Gastrocnemius medialis (tissue), 4 donors: ENCODE measurements around the gene TFDP1. TPM values are rescaled to one million over a fixed set of nuclear protein-coding genes. Genes with fewer than 3 reads are reported as not detected.

Experiments
- ATAC-seq, 2 donors: fragments of 150-250 bp; one replicate each; pipeline ENCODE4 v1.9.1; 2016
- DNase-seq, 2 donors: peaks; one replicate each; pipeline ENCODE4 v3.0.0-alpha.2; 2019
- H3K27ac ChIP-seq, 4 donors: fragments of 200-600 bp; sonication (generic); 1 replicate in 1 of 4; 2 replicates in 3 of 4; pipeline ENCODE4 v1.5.1; 2016 to 2018; ENCODE audit warnings: mild to moderate bottlenecking in 2 of 4, moderate library complexity in 1 of 4
- H3K27me3 ChIP-seq, 3 donors: fragments of 200-600 bp; sonication (generic) in 2 of 3; 1 replicate in 1 of 3; 2 replicates in 2 of 3; pipeline versions ENCODE4 v1.5.1 to v1.6.0; 2016 to 2019; ENCODE audit warnings: mild to moderate bottlenecking in 1 of 3, moderate library complexity in 1 of 3
- H3K36me3 ChIP-seq, 2 donors: fragments of 200-600 bp; sonication (generic) in 1 of 2; one replicate each; pipeline ENCODE4 v1.5.1; 2017 to 2018
- H3K4me1 ChIP-seq, 2 donors: fragments of 200-600 bp; sonication (generic) in 1 of 2; one replicate each; pipeline ENCODE4 v1.5.1; 2016 to 2017; ENCODE audit warnings: mild to moderate bottlenecking in 2 of 2
- H3K4me3 ChIP-seq, 4 donors: fragments of 200-600 bp; sonication (generic) in 3 of 4; 1 replicate in 1 of 4; 2 replicates in 3 of 4; pipeline ENCODE4 v1.5.1; 2016 to 2019; ENCODE audit warnings: mild to moderate bottlenecking in 2 of 4
- H3K9me3 ChIP-seq, 3 donors: fragments of 200-600 bp; sonication (generic) in 2 of 3; 1 replicate in 1 of 3; 2 replicates in 2 of 3; pipeline ENCODE4 v1.5.1; 2016 to 2019
- POLR2A ChIP-seq, 2 donors: fragments of 450-650 bp; IDR thresholded peaks; one replicate each; pipeline ENCODE4 v1.6.1; 2017; ENCODE audit warnings: antibody characterized with exemption in 2 of 2, mild to moderate bottlenecking in 2 of 2, moderate library complexity in 2 of 2
- in situ Hi-C, 4 donors: fragments of 200-750 bp; cut with MboI; loops; one replicate each; pipeline versions ENCODE4 v1.15.0 to v1.8.0; 2017; ENCODE audit warnings: low sequenced_read_pairs in 4 of 4
- intact Hi-C: fragments of 100-400 bp; cut with DNase I; formaldehyde crosslinking; loops from one replicate; pipeline ENCODE4 v1.15.1; 2023; ENCODE audit warnings: low total_unique reads
- total RNA-seq, 4 donors: library from RNA; depleted of rRNA; stranded (reverse); fragments of >200 nt; gene quantifications; one replicate each; pipeline versions ENCODE4 v1.1.0 to v1.2.3, GENCODE V29; 2016
- TF ChIP-seq, protein P1 (sequence below), 5 experiments: fragments of 450-650 bp in 3 of 5; fragments of 200-600 bp in 2 of 5; sonication (generic) in 2 of 5; IDR thresholded peaks in 4 of 5; conservative IDR thresholded peaks in 1 of 5; 1 replicate in 4 of 5; 2 replicates in 1 of 5; pipeline ENCODE4 v1.5.1; 2016 to 2019; ENCODE audit warnings: antibody characterized with exemption in 5 of 5, mild to moderate bottlenecking in 3 of 5, moderate library complexity in 3 of 5

The TFDP1 gene
- total RNA-seq, 4 donors from 2014 or later = 14.9 to 35.4 (median 29.1) TPM

DNA sequence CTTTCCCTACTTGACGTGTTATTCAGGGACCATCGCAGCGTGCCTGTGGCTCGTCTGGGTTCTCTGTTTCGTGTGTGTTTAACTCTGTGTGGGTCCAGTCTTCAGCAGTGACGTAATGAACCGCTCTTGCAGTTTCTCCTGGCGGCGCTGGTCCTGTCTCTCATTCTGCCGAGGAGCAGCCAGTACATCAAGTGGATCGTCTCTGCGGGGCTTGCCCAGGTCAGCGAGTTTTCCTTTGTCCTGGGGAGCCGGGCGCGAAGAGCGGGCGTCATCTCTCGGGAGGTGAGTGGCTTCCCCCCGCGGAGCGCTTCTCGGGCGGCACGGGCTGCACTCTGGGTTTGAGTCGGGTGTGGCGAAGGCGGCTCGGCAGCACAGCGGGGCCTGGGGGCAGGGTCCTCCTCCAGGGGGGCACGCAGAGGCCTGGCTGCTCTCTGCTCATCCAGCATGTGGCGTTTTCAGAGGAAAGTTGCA is 36.3 kb upstream of the TFDP1 start:
- peaks cover 0 to 13% of the 10 kb centered on the region in 2 donors for H3K4me1 ChIP-seq
- H3K9me3 ChIP-seq = no peaks in the 10 kb centered on the region
- intact Hi-C loops (no loop called here), in situ Hi-C loops (no loop called here)
- H3K36me3 ChIP-seq = peaks cover 0 to 9% of the 10 kb centered on the region in 2 donors
- TF ChIP-seq, protein P1, sequence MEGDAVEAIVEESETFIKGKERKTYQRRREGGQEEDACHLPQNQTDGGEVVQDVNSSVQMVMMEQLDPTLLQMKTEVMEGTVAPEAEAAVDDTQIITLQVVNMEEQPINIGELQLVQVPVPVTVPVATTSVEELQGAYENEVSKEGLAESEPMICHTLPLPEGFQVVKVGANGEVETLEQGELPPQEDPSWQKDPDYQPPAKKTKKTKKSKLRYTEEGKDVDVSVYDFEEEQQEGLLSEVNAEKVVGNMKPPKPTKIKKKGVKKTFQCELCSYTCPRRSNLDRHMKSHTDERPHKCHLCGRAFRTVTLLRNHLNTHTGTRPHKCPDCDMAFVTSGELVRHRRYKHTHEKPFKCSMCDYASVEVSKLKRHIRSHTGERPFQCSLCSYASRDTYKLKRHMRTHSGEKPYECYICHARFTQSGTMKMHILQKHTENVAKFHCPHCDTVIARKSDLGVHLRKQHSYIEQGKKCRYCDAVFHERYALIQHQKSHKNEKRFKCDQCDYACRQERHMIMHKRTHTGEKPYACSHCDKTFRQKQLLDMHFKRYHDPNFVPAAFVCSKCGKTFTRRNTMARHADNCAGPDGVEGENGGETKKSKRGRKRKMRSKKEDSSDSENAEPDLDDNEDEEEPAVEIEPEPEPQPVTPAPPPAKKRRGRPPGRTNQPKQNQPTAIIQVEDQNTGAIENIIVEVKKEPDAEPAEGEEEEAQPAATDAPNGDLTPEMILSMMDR (IDR thresholded peaks at IDR 0.05 in 4 of 5, conservative IDR thresholded peaks at IDR 0.05 in 1 of 5) = no peak
- TF ChIP-seq POLR2A (IDR thresholded peaks at IDR 0.05) = no peak
- peak in 1 of 2 donors; percentile 35 for ATAC-seq
- DNase-seq = no peak
- H3K4me3 ChIP-seq = no peak overlapping the region
- H3K27me3 ChIP-seq = no peaks in the 10 kb centered on the region
- peak overlapping the region in 1 of 4 donors; percentile 34 for H3K27ac ChIP-seq

DNA sequence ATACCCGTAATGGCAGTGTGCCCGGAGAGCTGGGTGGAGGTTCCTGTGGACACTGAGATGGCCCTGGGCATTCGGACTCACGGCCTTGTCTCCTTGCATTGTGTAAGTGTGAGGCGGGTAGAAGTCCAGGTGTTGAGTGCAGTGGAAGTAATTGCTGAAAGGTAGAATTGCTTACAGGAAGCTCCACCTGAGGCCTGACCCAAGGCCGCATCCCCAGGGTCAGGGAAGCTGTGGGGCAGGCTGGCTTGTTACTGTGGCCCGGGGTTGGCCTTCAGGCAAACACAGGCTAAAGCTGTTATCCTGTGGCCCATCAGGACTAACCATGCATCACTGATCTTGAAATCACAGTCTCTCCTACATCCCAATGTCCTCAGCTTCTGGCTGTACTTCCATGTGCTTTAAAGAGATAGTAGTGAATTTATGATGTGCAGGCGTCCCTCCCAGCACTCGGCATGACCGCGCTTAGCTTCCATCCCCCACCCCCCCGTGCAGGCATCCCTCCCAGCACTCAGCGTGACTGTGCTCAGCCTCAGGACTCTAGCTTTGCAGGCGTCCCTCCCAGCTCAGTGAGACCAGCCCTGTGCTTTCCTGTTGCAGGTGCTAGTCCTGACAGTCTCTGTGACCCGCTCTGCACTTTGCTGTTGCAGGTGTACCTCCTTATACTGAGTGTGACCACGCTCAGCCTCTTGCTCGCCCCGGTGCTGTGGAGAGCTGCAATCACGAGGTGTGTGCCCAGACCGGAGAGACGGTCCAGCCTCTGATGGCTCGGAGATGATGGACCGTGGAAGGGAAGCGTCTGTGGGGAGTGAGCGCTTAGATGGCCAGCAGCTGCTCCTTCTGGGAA is 35.6 kb upstream of the TFDP1 start:
- in situ Hi-C loops (no loop called here), intact Hi-C loops (no loop called here)
- H3K27ac ChIP-seq = no peak overlapping the region
- no peak overlapping the region for H3K4me3 ChIP-seq
- peaks cover 0 to 9% of the 10 kb centered on the region in 2 donors for H3K36me3 ChIP-seq
- peaks cover 0 to 13% of the 10 kb centered on the region in 2 donors for H3K4me1 ChIP-seq
- no peaks in the 10 kb centered on the region for H3K9me3 ChIP-seq
- no peaks in the 10 kb centered on the region for H3K27me3 ChIP-seq
- no peak for TF ChIP-seq POLR2A (IDR thresholded peaks at IDR 0.05)
- no peak for DNase-seq
- ATAC-seq = no peak

DNA sequence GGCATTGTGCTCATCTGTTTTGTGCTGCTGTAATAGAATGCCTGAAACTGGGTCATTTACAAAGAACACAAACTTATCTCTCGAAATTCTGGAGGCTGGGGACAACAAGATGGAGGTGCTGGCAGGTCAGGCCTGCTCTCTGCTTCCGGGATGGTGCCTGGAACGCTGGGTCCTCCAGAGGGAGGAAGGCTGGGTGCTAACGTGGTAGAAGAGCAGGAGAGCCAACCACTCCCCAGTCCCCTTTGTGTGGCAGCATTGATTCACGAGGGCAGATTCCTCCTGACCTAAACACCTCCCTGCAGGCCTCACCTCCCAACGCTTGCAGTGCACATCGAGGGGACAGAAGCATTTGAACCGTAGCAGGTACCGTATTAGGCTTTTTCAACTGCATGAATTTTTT is 34.1 kb upstream of the TFDP1 start:
- no peak overlapping the region for H3K4me3 ChIP-seq
- ATAC-seq = no peak
- H3K4me1 ChIP-seq = peaks cover 0 to 6% of the 10 kb centered on the region in 2 donors
- in situ Hi-C loops = no loop called here
- H3K27me3 ChIP-seq = no peaks in the 10 kb centered on the region
- no peak for DNase-seq
- TF ChIP-seq, protein P1 (IDR thresholded peaks at IDR 0.05 in 4 of 5, conservative IDR thresholded peaks at IDR 0.05 in 1 of 5) = no peak
- TF ChIP-seq POLR2A (IDR thresholded peaks at IDR 0.05) = no peak
- peaks cover 0 to 9% of the 10 kb centered on the region in 2 donors for H3K36me3 ChIP-seq
- intact Hi-C loops = no loop called here
- no peak overlapping the region for H3K27ac ChIP-seq
- H3K9me3 ChIP-seq = no peaks in the 10 kb centered on the region

DNA sequence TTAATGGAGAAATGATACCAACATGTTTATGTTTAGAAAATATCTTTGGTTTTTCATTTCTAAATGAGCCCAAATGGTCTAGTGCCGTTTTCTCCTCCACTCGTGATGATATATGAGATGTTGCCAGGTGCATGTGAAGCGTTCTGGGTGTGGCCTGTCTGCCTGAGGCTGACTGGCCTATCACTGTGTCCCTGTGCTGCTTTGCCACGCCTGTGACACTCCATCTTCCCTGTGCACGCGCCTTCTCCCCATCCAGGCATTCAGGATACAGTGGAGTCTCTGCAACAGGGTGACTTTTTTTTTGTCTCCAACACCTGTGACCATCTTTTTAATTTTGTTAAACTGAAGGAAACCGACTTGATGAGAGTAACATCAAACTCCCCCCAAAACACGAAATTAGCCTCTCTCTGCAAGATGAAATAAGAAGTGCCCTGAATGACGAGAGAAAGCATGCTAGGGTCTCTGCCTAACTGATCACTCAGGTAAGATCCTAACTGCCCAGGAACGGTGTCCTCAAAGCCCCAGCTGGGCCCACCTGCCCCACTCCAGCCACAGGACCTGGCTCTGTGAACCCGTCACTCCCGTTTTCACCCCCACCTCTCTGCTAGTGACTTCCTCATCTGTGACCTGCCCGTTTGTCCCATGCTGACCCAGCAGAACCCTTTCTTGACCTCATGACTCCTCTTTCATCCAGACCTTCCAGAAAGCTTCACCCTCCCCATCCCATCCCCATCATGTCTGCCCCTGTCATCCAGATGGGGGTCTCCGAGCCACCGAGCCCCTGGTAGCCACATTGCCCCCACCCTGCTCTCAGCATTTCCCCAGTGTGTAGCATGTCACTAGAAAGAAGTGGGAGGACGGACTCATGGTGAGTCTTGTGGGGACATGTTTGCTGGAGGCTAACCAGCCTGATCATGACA is 33.2 kb upstream of the TFDP1 start:
- no peak for DNase-seq
- no peaks in the 10 kb centered on the region for H3K9me3 ChIP-seq

More for the DNA sequence above, 33.2 kb upstream of the TFDP1 start:
- in situ Hi-C loops (no loop called here), intact Hi-C loops (no loop called here)
- no peaks in the 10 kb centered on the region for H3K27me3 ChIP-seq
- no peak for TF ChIP-seq POLR2A (IDR thresholded peaks at IDR 0.05)
- TF ChIP-seq, protein P1 (IDR thresholded peaks at IDR 0.05 in 4 of 5, conservative IDR thresholded peaks at IDR 0.05 in 1 of 5) = no peak
- H3K27ac ChIP-seq = no peak overlapping the region
- peaks cover 0 to 4% of the 10 kb centered on the region in 2 donors for H3K4me1 ChIP-seq
- no peak overlapping the region for H3K4me3 ChIP-seq
- no peak for ATAC-seq
- H3K36me3 ChIP-seq = peaks cover 0 to 9% of the 10 kb centered on the region in 2 donors
